Measurements from ENCODE around the gene CD80. TPM values are rescaled to one million over a fixed set of nuclear protein-coding genes. Genes with fewer than 3 reads are reported as not detected.

Gene CD80
- total RNA-seq, 1 experiment from 2014 or later: not detected

GRCh38 chr3:119481079-119481478 is 78.3 kb downstream of the CD80 start:
- ChIA-PET RAD21 (ENCODE audit: low non-redundant PET in 1 of 2, low total read pairs in 2 of 2, uncharacterized antibody in 2 of 2, unreplicated experiment in 2 of 2) (no interaction called here), CTCF (no interaction called here), POLR2A (no interaction called here)
- no peak for TF ChIP-seq JUND (IDR thresholded peaks at IDR 0.05)
- TF ChIP-seq SP1 (IDR thresholded peaks at IDR 0.05; ENCODE audit: low read depth): no peak
- no peak for TF ChIP-seq EGR1 (IDR thresholded peaks at IDR 0.05; ENCODE audit: low read depth)
- TF ChIP-seq ELF1 (IDR thresholded peaks at IDR 0.05; ENCODE audit: borderline replicate concordance, low read depth): no peak
- no peak for TF ChIP-seq CTCF (IDR thresholded peaks at IDR 0.05 in 2 of 3, conservative IDR thresholded peaks at IDR 0.05 in 1 of 3; ENCODE audit: borderline replicate concordance in 1 of 3, insufficient read depth in 1 of 3, low read depth in 2 of 3, low read length in 2 of 3)
- TF ChIP-seq ZNF274 (IDR thresholded peaks at IDR 0.05; ENCODE audit: low read depth, low read length): no peak
- no peak for TF ChIP-seq CBX3 (IDR thresholded peaks at IDR 0.05; ENCODE audit: low read depth)
- no peak for TF ChIP-seq ZFX (IDR thresholded peaks at IDR 0.05)
- no peak for TF ChIP-seq CEBPB (IDR thresholded peaks at IDR 0.05; ENCODE audit: low read depth)
- no peak for TF ChIP-seq ZBTB33 (IDR thresholded peaks at IDR 0.05; ENCODE audit: extremely low read depth, insufficient replicate concordance, low read length)
- BruUV-seq (replicated peaks): no TSS peak
- Histone ChIP-seq H3K27ac (ENCODE audit: low read depth, low read length) (no peak overlapping the region), H3K36me3 (ENCODE audit: control insufficient read depth in 1 of 2, insufficient read depth in 2 of 2, low read length in 2 of 2) (peaks cover 0 to 3% of the 10 kb centered on the region in 2 experiments; a peak in 1 of 4 replicates), H3K4me3 (replicated peaks in 1 of 2; ENCODE audit: low read depth in 1 of 2, low read length in 2 of 2) (no peak overlapping the region), H3K4me2 (ENCODE audit: low read length) (no peak overlapping the region), H3K79me2 (ENCODE audit: insufficient read depth, low read length) (no peaks in the 10 kb centered on the region), H3K9ac (ENCODE audit: low read length) (no peak overlapping the region), H4K20me1 (ENCODE audit: insufficient read depth) (no peaks in the 10 kb centered on the region), H3K4me1 (ENCODE audit: control insufficient read depth in 1 of 2, insufficient read depth in 2 of 2, low read length in 2 of 2) (no peaks in the 10 kb centered on the region), H3K27me3 (ENCODE audit: insufficient read depth, low read length) (no peaks in the 10 kb centered on the region), H2AFZ (ENCODE audit: low read depth, low read length, poor library complexity, severe bottlenecking) (no peak overlapping the region), H3K9me2 (ENCODE audit: insufficient read depth) (no peaks in the 10 kb centered on the region), H3K9me3 (ENCODE audit: control insufficient read depth in 1 of 2, insufficient read depth in 1 of 2, low read depth in 1 of 2, low read length in 2 of 2) (no peaks in the 10 kb centered on the region)
- DNase-seq (ENCODE audit: low read depth, low spot score): no peak
- no peak for ATAC-seq
- intact Hi-C loops (cut with micrococcal nuclease): no loop called here

Other genes starting within 250 kb of the CD80 start
- gene TMEM39A, start 96.0 kb downstream of the CD80 start, total RNA-seq (2021; ENCODE audit: unreplicated experiment): 40.2 TPM
- gene POGLUT1, start 90.7 kb downstream of the CD80 start, total RNA-seq (2021; ENCODE audit: unreplicated experiment): 13.8 TPM
- gene TIMMDC1, start 61.1 kb downstream of the CD80 start, total RNA-seq (2021; ENCODE audit: unreplicated experiment): 121 TPM
- 1.5 TPM for gene ADPRH, start 19.9 kb upstream of the CD80 start, total RNA-seq (2021; ENCODE audit: unreplicated experiment)
- gene PLA1A, start 38.3 kb upstream of the CD80 start, total RNA-seq (2021; ENCODE audit: unreplicated experiment): not detected
- 1.6 TPM for gene POPDC2, start 101.0 kb upstream of the CD80 start, total RNA-seq (2021; ENCODE audit: unreplicated experiment)
- 51.6 TPM for gene COX17, start 117.8 kb upstream of the CD80 start, total RNA-seq (2021; ENCODE audit: unreplicated experiment)
- 0.96 TPM for gene CFAP91, start 143.4 kb upstream of the CD80 start, total RNA-seq (2021; ENCODE audit: unreplicated experiment)
- 0.07 TPM for gene NR1I2, start 222.5 kb upstream of the CD80 start, total RNA-seq (2021; ENCODE audit: unreplicated experiment)